ENCODE data around the gene NAMPT.

DNA sequence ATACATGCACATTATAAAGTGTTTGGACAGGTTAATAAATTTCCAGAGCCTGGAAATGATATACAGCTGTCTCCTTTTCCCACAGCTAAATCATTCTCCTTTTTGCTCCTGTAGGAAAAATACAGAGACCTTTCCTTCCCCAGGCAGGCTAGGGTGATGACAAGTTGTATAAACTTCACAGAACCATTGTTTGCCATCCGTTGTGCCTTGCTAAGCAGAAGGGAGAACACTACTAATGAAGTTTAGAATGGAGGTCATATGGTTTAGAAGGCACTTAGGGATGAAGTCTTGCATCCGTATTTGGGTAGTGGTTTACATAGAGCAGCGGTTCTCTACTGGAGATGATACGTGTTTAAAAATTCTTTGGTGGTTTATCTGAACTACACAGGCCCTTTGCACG lies 46.0 kb downstream of the NAMPT start:
- TF ChIP-seq, protein P1, sequence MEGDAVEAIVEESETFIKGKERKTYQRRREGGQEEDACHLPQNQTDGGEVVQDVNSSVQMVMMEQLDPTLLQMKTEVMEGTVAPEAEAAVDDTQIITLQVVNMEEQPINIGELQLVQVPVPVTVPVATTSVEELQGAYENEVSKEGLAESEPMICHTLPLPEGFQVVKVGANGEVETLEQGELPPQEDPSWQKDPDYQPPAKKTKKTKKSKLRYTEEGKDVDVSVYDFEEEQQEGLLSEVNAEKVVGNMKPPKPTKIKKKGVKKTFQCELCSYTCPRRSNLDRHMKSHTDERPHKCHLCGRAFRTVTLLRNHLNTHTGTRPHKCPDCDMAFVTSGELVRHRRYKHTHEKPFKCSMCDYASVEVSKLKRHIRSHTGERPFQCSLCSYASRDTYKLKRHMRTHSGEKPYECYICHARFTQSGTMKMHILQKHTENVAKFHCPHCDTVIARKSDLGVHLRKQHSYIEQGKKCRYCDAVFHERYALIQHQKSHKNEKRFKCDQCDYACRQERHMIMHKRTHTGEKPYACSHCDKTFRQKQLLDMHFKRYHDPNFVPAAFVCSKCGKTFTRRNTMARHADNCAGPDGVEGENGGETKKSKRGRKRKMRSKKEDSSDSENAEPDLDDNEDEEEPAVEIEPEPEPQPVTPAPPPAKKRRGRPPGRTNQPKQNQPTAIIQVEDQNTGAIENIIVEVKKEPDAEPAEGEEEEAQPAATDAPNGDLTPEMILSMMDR (IDR thresholded peaks at IDR 0.05), result no peak
- TF ChIP-seq RFX5 (IDR thresholded peaks at IDR 0.05) (no peak), POLR2A (IDR thresholded peaks at IDR 0.05; ENCODE audit: low read length) (no peak), CEBPB (IDR thresholded peaks at IDR 0.05) (no peak), FOXS1 (CRISPR knock-in tag; IDR thresholded peaks at IDR 0.05) (no peak), SREBF2 (IDR thresholded peaks at IDR 0.05) (no peak), MAFK (IDR thresholded peaks at IDR 0.05; ENCODE audit: partially characterized antibody) (no peak), EP300 (IDR thresholded peaks at IDR 0.05) (no peak), BHLHE40 (IDR thresholded peaks at IDR 0.05; ENCODE audit: low read depth, low read length) (no peak), SMC3 (IDR thresholded peaks at IDR 0.05) (no peak), RCOR1 (IDR thresholded peaks at IDR 0.05; ENCODE audit: low read depth, low read length) (no peak)
- TF ChIP-seq, protein P2, sequence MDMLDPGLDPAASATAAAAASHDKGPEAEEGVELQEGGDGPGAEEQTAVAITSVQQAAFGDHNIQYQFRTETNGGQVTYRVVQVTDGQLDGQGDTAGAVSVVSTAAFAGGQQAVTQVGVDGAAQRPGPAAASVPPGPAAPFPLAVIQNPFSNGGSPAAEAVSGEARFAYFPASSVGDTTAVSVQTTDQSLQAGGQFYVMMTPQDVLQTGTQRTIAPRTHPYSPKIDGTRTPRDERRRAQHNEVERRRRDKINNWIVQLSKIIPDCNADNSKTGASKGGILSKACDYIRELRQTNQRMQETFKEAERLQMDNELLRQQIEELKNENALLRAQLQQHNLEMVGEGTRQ (IDR thresholded peaks at IDR 0.05), result no peak
- TF ChIP-seq, protein P3, sequence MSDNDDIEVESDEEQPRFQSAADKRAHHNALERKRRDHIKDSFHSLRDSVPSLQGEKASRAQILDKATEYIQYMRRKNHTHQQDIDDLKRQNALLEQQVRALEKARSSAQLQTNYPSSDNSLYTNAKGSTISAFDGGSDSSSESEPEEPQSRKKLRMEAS (IDR thresholded peaks at IDR 0.05), result no peak
- TF ChIP-seq, protein P4, sequence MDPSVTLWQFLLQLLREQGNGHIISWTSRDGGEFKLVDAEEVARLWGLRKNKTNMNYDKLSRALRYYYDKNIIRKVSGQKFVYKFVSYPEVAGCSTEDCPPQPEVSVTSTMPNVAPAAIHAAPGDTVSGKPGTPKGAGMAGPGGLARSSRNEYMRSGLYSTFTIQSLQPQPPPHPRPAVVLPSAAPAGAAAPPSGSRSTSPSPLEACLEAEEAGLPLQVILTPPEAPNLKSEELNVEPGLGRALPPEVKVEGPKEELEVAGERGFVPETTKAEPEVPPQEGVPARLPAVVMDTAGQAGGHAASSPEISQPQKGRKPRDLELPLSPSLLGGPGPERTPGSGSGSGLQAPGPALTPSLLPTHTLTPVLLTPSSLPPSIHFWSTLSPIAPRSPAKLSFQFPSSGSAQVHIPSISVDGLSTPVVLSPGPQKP (IDR thresholded peaks at IDR 0.05; ENCODE audit: low read depth, low read length), result no peak

Measured in A549 (cell line).